HepG2 (cell line): Measurements from ENCODE around the gene EPB41L2. TPM values are rescaled to one million over a fixed set of nuclear protein-coding genes. Genes with fewer than 3 reads are reported as not detected.

Experiments used
- GABPB1 ChIP-seq: IDR thresholded peaks from 2 replicates; pipeline ENCODE4 v1.6.1; 2016; ENCODE audit warnings: mild to moderate bottlenecking, missing genetic modification reagents, moderate library complexity, missing compliant biosample characterization
- KAT2B ChIP-seq: fragments of 150-350 bp; IDR thresholded peaks from 2 replicates; pipeline ENCODE4 v1.6.1; 2014; ENCODE audit warnings: low read depth, low read length, borderline replicate concordance
- MTF1 ChIP-seq: sonication (generic); formaldehyde crosslinking; IDR thresholded peaks from 2 replicates; pipeline ENCODE4 v1.5.0; 2020; ENCODE audit warnings: missing genetic modification reagents
- PPARG ChIP-seq: conservative IDR thresholded peaks from 2 replicates; pipeline ENCODE4 v1.6.1; 2016; ENCODE audit warnings: missing biosample characterization, missing genetic modification reagents
- PRDM10 ChIP-seq: sonication (generic); formaldehyde crosslinking; IDR thresholded peaks from 2 replicates; pipeline ENCODE4 v1.4.0; 2020; ENCODE audit warnings: low read depth, missing genetic modification reagents
- PRMT3 ChIP-seq: sonication (generic); formaldehyde crosslinking; IDR thresholded peaks from 2 replicates; pipeline ENCODE4 v1.8.1; 2022; ENCODE audit warnings: low read depth, mild to moderate bottlenecking, moderate library complexity, missing genetic modification reagents, borderline replicate concordance
- RBM22 ChIP-seq: fragments of 200-400 bp; formaldehyde crosslinking; optimal IDR thresholded peaks from 2 replicates; pipeline ENCODE3; 2017; ENCODE audit warnings: mild to moderate bottlenecking, low read length, moderate library complexity
- ZBTB3 ChIP-seq: sonication (generic); formaldehyde crosslinking; IDR thresholded peaks from 2 replicates; pipeline ENCODE4 v1.4.0; 2020; ENCODE audit warnings: low read depth, mild to moderate bottlenecking, moderate library complexity, missing genetic modification reagents, borderline replicate concordance
- ZFYVE20 ChIP-seq: sonication (generic); formaldehyde crosslinking; IDR thresholded peaks from 2 replicates; pipeline ENCODE4 v1.8.0; 2023; ENCODE audit warnings: low read depth, mild to moderate bottlenecking, moderate library complexity, missing genetic modification reagents, borderline replicate concordance
- ZKSCAN5 ChIP-seq: sonication (generic); formaldehyde crosslinking; IDR thresholded peaks from 2 replicates; pipeline ENCODE4 v1.5.1; 2020; ENCODE audit warnings: mild to moderate bottlenecking, missing genetic modification reagents
- ZNF260 ChIP-seq: sonication (generic); formaldehyde crosslinking; IDR thresholded peaks from 2 replicates; pipeline ENCODE4 v1.4.0; 2020; ENCODE audit warnings: missing genetic modification reagents, low read depth, mild to moderate bottlenecking, borderline replicate concordance
- ZNF263 ChIP-seq: sonication (generic); formaldehyde crosslinking; IDR thresholded peaks from 2 replicates; pipeline ENCODE4 v1.4.0; 2020; ENCODE audit warnings: missing genetic modification reagents
- ZNF276 ChIP-seq: sonication (generic); formaldehyde crosslinking; IDR thresholded peaks from 2 replicates; pipeline ENCODE4 v1.4.0; 2020; ENCODE audit warnings: mild to moderate bottlenecking, low read depth, missing genetic modification reagents
- ZNF318 ChIP-seq: sonication (generic); formaldehyde crosslinking; IDR thresholded peaks from 2 replicates; pipeline ENCODE4 v1.4.0; 2020; ENCODE audit warnings: mild to moderate bottlenecking, missing genetic modification reagents
- ZSCAN12 ChIP-seq: sonication (generic); formaldehyde crosslinking; IDR thresholded peaks from 2 replicates; pipeline ENCODE4 v1.9.0; 2021; ENCODE audit warnings: mild to moderate bottlenecking, missing genetic modification reagents
- ZSCAN20 ChIP-seq: sonication (generic); formaldehyde crosslinking; IDR thresholded peaks from 2 replicates; pipeline ENCODE4 v1.4.0; 2020; ENCODE audit warnings: missing genetic modification reagents, mild to moderate bottlenecking, borderline replicate concordance
- polyA plus RNA-seq, 8 experiments: library from polyadenylated mRNA; depleted of rRNA in 3 of 8; stranded (reverse) in 7 of 8; unstranded in 1 of 8; fragments of >200 nt; fragmentation: Illumina TruSeq in 4 of 8; extraction: Trizol in 4 of 8; gene quantifications; 2 replicates each; pipeline versions ENCODE4 v1.2.1 to v1.2.3, GENCODE V29; 2011 to 2016; ENCODE audit warnings: low read depth in 4 of 8, missing spikeins in 1 of 8, mixed read lengths in 1 of 8; ENCODE audit not compliant: insufficient read depth in 1 of 8
- total RNA-seq, 5 experiments: library from RNA; depleted of rRNA; stranded (reverse); fragments of >200 nt; fragmentation: Illumina TruSeq; extraction: Trizol; gene quantifications; 2 replicates each; pipeline ENCODE4 v1.2.3, GENCODE V29; 2016; ENCODE audit warnings: low read depth in 1 of 5

EPB41L2 gene
- total and polyA plus RNA-seq, 2 of the 13 experiments (the other 11 are each of a cell fraction or from before 2014, with no cell fraction given), result 41.7 to 56.4 TPM

GRCh38 chr6:130829333-130829910, 233.6 kb downstream of the EPB41L2 start (continued):
- TF ChIP-seq ZSCAN12 (no peak), ZNF263 (CRISPR knock-in tag) (peak; percentile 46; the same call in 1 of the 2 replicates), ZBTB3 (CRISPR knock-in tag) (no peak), PRMT3 (no peak), ZKSCAN5 (CRISPR knock-in tag) (no peak), ZFYVE20 (CRISPR knock-in tag) (no peak), MTF1 (CRISPR knock-in tag) (no peak), ZSCAN20 (CRISPR knock-in tag) (no peak), PRDM10 (no peak), ZNF276 (no peak), RBM22 (peak; percentile 31), KAT2B (no peak), GABPB1 (no peak), PPARG (CRISPR knock-in tag) (no peak), ZNF318 (no peak), ZNF260 (CRISPR knock-in tag) (no peak)
